ENCODE data around the gene TOGARAM1.
A peak's percentile ranks its signal among the peaks of the same experiment; 100 is the strongest.
"Not testable (repeated sequence)": the region's sequence is repeated elsewhere in the genome, so short reads cannot be mapped to it uniquely, and the experiment has no call there.

TOGARAM1 gene

GRCh38 chr14:45051180-45051579, 89.2 kb downstream of the TOGARAM1 start:
- DNase-seq: no peak

- DNase-seq: no peak
Observed at GRCh38 chr14:45051896-45052295, 89.9 kb downstream of the TOGARAM1 start.

- no peak for DNase-seq
Observed at GRCh38 chr14:45057349-45057748, 95.4 kb downstream of the TOGARAM1 start.

- DNase-seq: no peak
Observed at GRCh38 chr14:45057881-45058364, 95.9 kb downstream of the TOGARAM1 start.

- no peak for DNase-seq
Observed at GRCh38 chr14:45060551-45060950, 98.6 kb downstream of the TOGARAM1 start.

GRCh38 chr14:45065540-45065939, 103.5 kb downstream of the TOGARAM1 start:
- no peak for DNase-seq

- no peak for DNase-seq
Observed at GRCh38 chr14:45065956-45066355, 104.0 kb downstream of the TOGARAM1 start.

- no peak for DNase-seq
Observed at GRCh38 chr14:45066667-45067066, 104.7 kb downstream of the TOGARAM1 start.

- DNase-seq: no peak
Observed at GRCh38 chr14:45068396-45068795, 106.4 kb downstream of the TOGARAM1 start.

GRCh38 chr14:45070215-45070614, 108.2 kb downstream of the TOGARAM1 start:
- DNase-seq: no peak

- no peak for DNase-seq
Observed at GRCh38 chr14:45072126-45072525, 110.1 kb downstream of the TOGARAM1 start.

GRCh38 chr14:45073231-45073879, 111.4 kb downstream of the TOGARAM1 start:
- no peak for DNase-seq

- no peak for DNase-seq
Observed at GRCh38 chr14:45078323-45078722, 116.3 kb downstream of the TOGARAM1 start.

GRCh38 chr14:45080416-45080968, 118.5 kb downstream of the TOGARAM1 start:
- not testable (repeated sequence) for DNase-seq

- DNase-seq: not testable (repeated sequence)
Observed at GRCh38 chr14:45081096-45081495, 119.1 kb downstream of the TOGARAM1 start.

GRCh38 chr14:45082420-45082819, 120.4 kb downstream of the TOGARAM1 start:
- no peak for DNase-seq

- peak; percentile 36 for DNase-seq
Observed at GRCh38 chr14:45083617-45083975, 121.6 kb downstream of the TOGARAM1 start.

GRCh38 chr14:45083976-45084722, 122.2 kb downstream of the TOGARAM1 start, which contains the start of gene PRPF39:
TSS of gene PRPF39 (plus strand) at chr14:45084116. CDS start at chr14:45095240, 11,124 bp downstream.
- peak; percentile 93 for DNase-seq

GRCh38 chr14:45084946-45085346, 123.0 kb downstream of the TOGARAM1 start:
- no peak for DNase-seq

GRCh38 chr14:45089813-45090212, 127.8 kb downstream of the TOGARAM1 start:
- DNase-seq: no peak

GRCh38 chr14:45091710-45092109, 129.7 kb downstream of the TOGARAM1 start:
- no peak for DNase-seq

GRCh38 chr14:45094275-45094674, 132.3 kb downstream of the TOGARAM1 start:
- DNase-seq: no peak

- DNase-seq: no peak
Observed at GRCh38 chr14:45095143-45095542, 133.2 kb downstream of the TOGARAM1 start.

GRCh38 chr14:45096218-45096617, 134.2 kb downstream of the TOGARAM1 start:
- DNase-seq: no peak

Data from NCI-H1436 (cell line).